Keratinocyte (primary cell): ENCODE data around the gene PTPRT. TPM values are rescaled to one million over a fixed set of nuclear protein-coding genes. Genes with fewer than 3 reads are reported as not detected.

Experiments used
- DNase-seq: peaks from one replicate; pipeline ENCODE4 v3.0.0-alpha.2; 2011; ENCODE audit warnings: low read depth, missing footprints, low spot score
- FAIRE-seq: peaks from 2 replicates; lab custom pipeline; 2011; peaks lifted over from hg19 to GRCh38; lab: Jason Lieb, UNC
- H2AFZ ChIP-seq: 2 replicates; pipeline ENCODE4 v1.6.0; 2012; ENCODE audit warnings: low read length, control low read depth, inconsistent platforms; ENCODE audit not compliant: control insufficient read depth
- H3K27ac ChIP-seq: 2 replicates; pipeline ENCODE4 v1.5.1; 2011; ENCODE audit warnings: low read length; ENCODE audit not compliant: control insufficient read depth, insufficient read depth
- H3K27me3 ChIP-seq: 3 replicates; pipeline ENCODE4 v1.6.0; 2011; ENCODE audit warnings: low read length; ENCODE audit not compliant: control insufficient read depth, insufficient read depth; ENCODE audit errors: extremely low read depth
- H3K36me3 ChIP-seq, 2 experiments: 2 replicates in 1 of 2; 3 replicates in 1 of 2; pipeline ENCODE4 v1.5.1; 2011; ENCODE audit warnings: low read length in 2 of 2, mild to moderate bottlenecking in 1 of 2; ENCODE audit not compliant: control insufficient read depth in 2 of 2, insufficient read depth in 2 of 2; ENCODE audit errors: extremely low read depth in 1 of 2
- H3K4me1 ChIP-seq: 3 replicates; pipeline ENCODE4 v1.5.1; 2011; ENCODE audit warnings: low read length; ENCODE audit not compliant: control insufficient read depth, insufficient read depth; ENCODE audit errors: extremely low read depth
- H3K4me2 ChIP-seq: 3 replicates; pipeline ENCODE4 v1.6.0; 2011; ENCODE audit warnings: low read depth, low read length; ENCODE audit not compliant: control insufficient read depth, insufficient read depth; ENCODE audit errors: extremely low read depth
- H3K4me3 ChIP-seq, 3 experiments: fragments of 200-600 bp in 1 of 3; sonication (generic) in 1 of 3; 2 replicates in 2 of 3; 3 replicates in 1 of 3; pipeline ENCODE4 v1.5.1; 2011 to 2016; ENCODE audit warnings: low read length in 3 of 3, mild to moderate bottlenecking in 3 of 3, control low read depth in 2 of 3, inconsistent platforms in 1 of 3, low read depth in 1 of 3, mixed read lengths in 1 of 3, mixed run types in 1 of 3, moderate library complexity in 1 of 3; ENCODE audit not compliant: control insufficient read depth in 2 of 3, insufficient read depth in 2 of 3; ENCODE audit errors: extremely low read depth in 1 of 3
- H3K79me2 ChIP-seq: 2 replicates; pipeline ENCODE4 v1.6.0; 2012; ENCODE audit warnings: low read length; ENCODE audit not compliant: control insufficient read depth, insufficient read depth
- H3K9ac ChIP-seq: 3 replicates; pipeline ENCODE4 v1.6.0; 2011; ENCODE audit warnings: low read length; ENCODE audit not compliant: control insufficient read depth, insufficient read depth; ENCODE audit errors: extremely low read depth
- H3K9me1 ChIP-seq: 3 replicates; pipeline ENCODE4 v1.6.0; 2011; ENCODE audit warnings: low read length; ENCODE audit not compliant: control insufficient read depth, insufficient read depth; ENCODE audit errors: extremely low read depth
- H3K9me3 ChIP-seq: 2 replicates; pipeline ENCODE4 v1.5.1; 2012; ENCODE audit warnings: low read depth, low read length; ENCODE audit not compliant: control insufficient read depth
- H4K20me1 ChIP-seq: 3 replicates; pipeline ENCODE4 v1.6.0; 2011; ENCODE audit warnings: low read length; ENCODE audit not compliant: control insufficient read depth, insufficient read depth; ENCODE audit errors: extremely low read depth
- CTCF ChIP-seq, 3 experiments: IDR thresholded peaks in 1 of 3; conservative IDR thresholded peaks in 1 of 3; optimal IDR thresholded peaks in 1 of 3; 2 replicates in 2 of 3; 3 replicates in 1 of 3; pipeline versions ENCODE3 to v1.5.1; 2011; ENCODE audit warnings: low read length in 3 of 3, mild to moderate bottlenecking in 3 of 3, moderate library complexity in 2 of 3, control low read depth in 1 of 3, inconsistent platforms in 1 of 3; ENCODE audit not compliant: insufficient read depth in 2 of 3; ENCODE audit errors: extremely low read depth in 1 of 3
- EZH2 ChIP-seq: IDR thresholded peaks from one replicate; pipeline ENCODE4 v1.6.1; 2012; ENCODE audit warnings: inconsistent platforms, mild to moderate bottlenecking, low read length, moderate library complexity
- dilution Hi-C: fragments of 300-500 bp; cut with MboI; formaldehyde crosslinking; loops from one replicate; pipeline ENCODE4 v1.7.0; 2020; ENCODE audit warnings: low sequenced_read_pairs; ENCODE audit not compliant: extremely low pct_ligation_motif_present
- polyA plus RNA-seq, 5 experiments: library from polyadenylated mRNA; depleted of rRNA in 3 of 5; stranded (reverse) in 3 of 5; stranded (forward) in 1 of 5; unstranded in 1 of 5; fragments of >200 nt; gene quantifications; 1 replicate in 1 of 5; 2 replicates in 3 of 5; 3 replicates in 1 of 5; pipeline versions ENCODE4 v1.2.1 to v1.2.3, GENCODE V29; 2011 to 2012; ENCODE audit warnings: missing spikeins in 2 of 5, low read depth in 1 of 5, low replicate concordance in 1 of 5

The PTPRT gene
- polyA plus RNA-seq, 1 donor (not counting 4 experiments of a cell fraction or from before 2014, with no cell fraction given) = not detected

DNA sequence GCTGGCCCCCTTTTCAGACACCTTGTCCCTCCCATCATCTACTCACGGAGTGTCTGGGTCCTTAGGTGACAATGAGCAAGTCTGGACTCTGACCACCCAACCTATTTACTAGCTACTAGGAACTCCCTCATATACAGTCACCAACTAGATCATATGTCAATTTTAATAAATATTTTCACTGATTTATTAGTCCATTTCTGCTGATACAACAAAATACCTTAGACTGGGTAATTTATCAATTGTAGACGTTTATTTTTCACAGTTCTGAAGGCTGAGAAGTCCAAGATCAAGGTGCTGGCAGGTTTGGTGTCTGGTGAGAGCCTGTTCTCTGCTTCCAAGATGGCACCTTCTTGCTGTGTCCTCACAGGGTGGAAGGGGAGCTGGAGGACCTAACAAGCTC is 229.7 kb downstream of the PTPRT start:
- Histone ChIP-seq H3K79me2 (no peaks in the 10 kb centered on the region), H4K20me1 (no peaks in the 10 kb centered on the region), H3K4me1 (no peaks in the 10 kb centered on the region), H3K9ac (no peak overlapping the region), H3K4me2 (no peak overlapping the region), H3K9me1 (no peaks in the 10 kb centered on the region), H3K9me3 (peaks cover 6% of the 10 kb centered on the region), H2AFZ (no peak overlapping the region), H3K27me3 (no peaks in the 10 kb centered on the region), H3K27ac (no peak overlapping the region), H3K4me3 (no peak overlapping the region), H3K36me3 (no peaks in the 10 kb centered on the region)
- DNase-seq (no peak), FAIRE-seq (no peak)
- TF ChIP-seq CTCF (optimal IDR thresholded peaks at IDR 0.05 in 1 of 3, IDR thresholded peaks at IDR 0.05 in 1 of 3, conservative IDR thresholded peaks at IDR 0.05 in 1 of 3; ENCODE audit: extremely low read depth in 1 of 3, insufficient read depth in 2 of 3, low read length in 3 of 3) = no peak
- no peak for TF ChIP-seq EZH2
- dilution Hi-C loops = no loop called here

DNA sequence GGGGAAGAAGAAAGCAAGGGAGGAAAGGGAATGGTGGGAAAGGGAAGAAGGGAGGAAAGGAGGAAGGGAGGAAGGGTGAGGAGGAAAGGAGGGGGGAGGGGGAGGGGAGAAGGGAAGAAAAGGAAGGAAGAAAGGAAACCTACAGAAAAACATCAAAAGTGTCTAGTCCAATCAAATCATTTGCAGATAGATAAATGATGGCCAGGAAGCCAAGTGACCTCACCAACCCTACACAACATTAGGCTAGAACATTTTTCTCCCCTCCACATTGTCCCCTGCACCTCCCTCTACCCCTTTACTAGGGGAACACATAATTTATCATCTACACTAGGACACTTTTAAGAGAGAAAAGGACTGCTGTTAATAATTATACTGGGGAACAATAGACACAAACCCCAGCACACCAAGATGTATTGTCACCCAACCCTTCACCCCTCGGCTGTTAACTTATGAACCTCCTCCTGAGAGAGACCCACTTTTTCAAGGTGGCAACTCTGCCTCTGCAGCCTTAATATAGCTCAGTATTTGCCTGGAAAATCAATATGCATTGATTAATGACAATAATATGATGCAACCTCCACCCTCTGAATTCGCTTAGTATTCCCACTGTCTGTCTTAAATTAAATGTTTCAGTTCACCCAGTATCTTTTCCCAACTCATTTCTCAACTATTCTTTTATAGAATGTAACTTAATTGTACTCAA is 231.2 kb downstream of the PTPRT start:
- no peak overlapping the region for H2AFZ ChIP-seq
- peaks cover 6% of the 10 kb centered on the region for H3K9me3 ChIP-seq
- H3K4me1 ChIP-seq = no peaks in the 10 kb centered on the region
- FAIRE-seq (no peak), DNase-seq (no peak)
- H3K4me3 ChIP-seq = no peak overlapping the region
- dilution Hi-C loops = no loop called here
- H3K9me1 ChIP-seq = no peaks in the 10 kb centered on the region
- H3K27me3 ChIP-seq = no peaks in the 10 kb centered on the region
- no peak overlapping the region for H3K4me2 ChIP-seq
- no peak overlapping the region for H3K27ac ChIP-seq
- no peak overlapping the region for H3K9ac ChIP-seq
- no peaks in the 10 kb centered on the region for H3K36me3 ChIP-seq
- no peak for TF ChIP-seq EZH2
- no peaks in the 10 kb centered on the region for H4K20me1 ChIP-seq
- no peaks in the 10 kb centered on the region for H3K79me2 ChIP-seq

DNA sequence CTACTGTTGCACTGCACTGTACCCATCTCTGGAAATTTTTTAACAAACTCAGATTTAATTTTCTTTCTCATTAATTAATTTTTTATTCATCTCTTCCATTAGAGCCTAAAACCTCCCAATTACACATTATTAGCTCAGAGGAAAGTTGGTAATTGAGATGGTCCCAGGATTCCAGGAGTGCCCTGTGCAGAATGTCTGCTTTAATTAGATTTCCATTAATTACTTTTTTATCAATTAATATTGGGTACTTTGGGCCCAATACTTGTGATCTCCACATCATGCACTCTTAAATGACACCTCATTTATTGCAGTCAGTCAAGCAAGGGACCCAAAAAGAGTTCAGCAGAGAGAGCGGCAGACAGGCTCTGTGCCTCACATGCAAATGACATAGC is 232.0 kb downstream of the PTPRT start:
- dilution Hi-C loops = no loop called here
- no peak overlapping the region for H3K9ac ChIP-seq

More for the DNA sequence above, 232.0 kb downstream of the PTPRT start:
- Histone ChIP-seq H3K36me3 (no peaks in the 10 kb centered on the region), H3K79me2 (no peaks in the 10 kb centered on the region), H3K4me2 (no peak overlapping the region), H3K4me3 (no peak overlapping the region), H3K27me3 (no peaks in the 10 kb centered on the region), H2AFZ (no peak overlapping the region), H3K9me3 (peaks cover 6% of the 10 kb centered on the region), H3K27ac (no peak overlapping the region), H3K4me1 (no peaks in the 10 kb centered on the region), H3K9me1 (no peaks in the 10 kb centered on the region), H4K20me1 (no peaks in the 10 kb centered on the region)
- TF ChIP-seq CTCF (optimal IDR thresholded peaks at IDR 0.05 in 1 of 3, IDR thresholded peaks at IDR 0.05 in 1 of 3, conservative IDR thresholded peaks at IDR 0.05 in 1 of 3; ENCODE audit: extremely low read depth in 1 of 3, insufficient read depth in 2 of 3, low read length in 3 of 3) (no peak), EZH2 (no peak)
- DNase-seq (no peak), FAIRE-seq (no peak)
